Inflammatory macrophage treated with lipopolysaccharide for 4 hours (primary cell): Measurements from ENCODE around the gene PKP1.

Source experiments
- DNase-seq: peaks from one replicate; pipeline ENCODE4 v3.0.0-alpha.2; 2020

The PKP1 gene

DNA sequence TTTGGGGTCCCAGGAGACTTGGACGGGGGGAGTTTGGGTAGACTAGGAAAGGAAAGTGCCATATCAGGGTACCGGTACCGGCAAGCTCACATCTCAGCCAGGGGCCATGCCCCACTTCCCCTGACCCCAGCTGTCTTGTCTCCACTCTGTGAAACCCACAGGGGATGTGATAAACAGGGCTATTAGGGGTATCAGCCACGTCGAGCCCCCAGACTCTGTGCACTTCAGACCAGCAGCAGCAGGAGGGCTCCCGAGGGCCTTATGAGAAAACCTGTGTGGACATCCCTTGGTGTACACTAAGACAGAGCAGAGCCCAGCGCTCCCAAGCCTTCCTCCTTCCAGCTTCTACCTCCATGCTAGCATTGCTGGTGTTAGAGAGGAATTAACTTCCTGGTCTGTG lies 47.9 kb downstream of the PKP1 start:
- no peak for DNase-seq

DNA sequence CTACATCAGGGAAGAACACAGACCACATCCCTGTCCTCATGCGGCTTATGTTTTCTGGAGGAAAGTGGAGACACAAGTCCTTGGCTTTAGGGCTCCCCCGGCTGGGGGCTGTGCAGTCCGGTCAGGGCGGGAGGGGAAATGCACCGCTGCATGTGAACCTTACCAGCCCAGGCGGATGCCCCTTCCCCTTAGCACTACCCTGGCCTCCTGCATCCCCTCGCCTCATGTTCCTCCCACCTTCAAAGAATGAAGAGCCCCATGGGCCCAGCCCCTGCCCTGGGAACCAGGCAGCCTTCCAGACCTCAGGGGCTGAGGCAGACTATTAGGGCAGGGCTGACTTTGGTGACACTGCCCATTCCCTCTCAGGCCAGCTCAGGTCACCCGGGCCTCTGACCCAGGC lies 48.7 kb downstream of the PKP1 start:
- no peak for DNase-seq

DNA sequence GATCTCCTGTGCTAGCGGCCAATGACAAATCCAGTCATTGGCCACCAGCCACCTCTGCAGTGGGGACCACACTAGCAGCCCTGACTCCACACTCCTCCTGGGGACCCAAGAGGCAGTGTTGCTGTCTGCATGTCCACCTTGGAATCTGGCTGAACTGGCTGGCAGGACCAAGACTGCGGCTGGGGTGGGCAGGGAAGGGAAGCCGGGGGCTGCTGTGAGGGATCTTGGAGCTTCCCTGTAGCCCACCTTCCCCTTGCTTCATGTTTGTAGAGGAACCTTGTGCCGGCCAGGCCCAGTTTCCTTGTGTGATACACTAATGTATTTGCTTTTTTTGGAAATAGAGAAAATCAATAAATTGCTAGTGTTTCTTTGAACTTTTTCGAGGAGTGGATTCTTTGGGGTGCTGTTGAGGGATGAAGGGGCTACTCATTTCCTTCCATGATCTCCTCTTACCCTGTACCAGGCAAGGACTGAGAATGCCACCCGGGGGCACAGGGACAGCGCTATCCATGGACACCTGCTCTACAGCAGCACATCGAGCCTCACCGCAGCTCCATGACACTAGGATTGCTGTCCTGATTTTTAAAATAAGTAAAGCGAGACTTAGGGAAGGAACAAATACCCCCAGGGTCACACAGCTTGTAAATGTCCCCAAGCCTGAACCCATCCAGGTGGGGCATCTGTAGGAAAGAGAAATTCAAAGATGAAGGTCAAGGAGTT lies 49.5 kb downstream of the PKP1 start:
- DNase-seq: no peak

DNA sequence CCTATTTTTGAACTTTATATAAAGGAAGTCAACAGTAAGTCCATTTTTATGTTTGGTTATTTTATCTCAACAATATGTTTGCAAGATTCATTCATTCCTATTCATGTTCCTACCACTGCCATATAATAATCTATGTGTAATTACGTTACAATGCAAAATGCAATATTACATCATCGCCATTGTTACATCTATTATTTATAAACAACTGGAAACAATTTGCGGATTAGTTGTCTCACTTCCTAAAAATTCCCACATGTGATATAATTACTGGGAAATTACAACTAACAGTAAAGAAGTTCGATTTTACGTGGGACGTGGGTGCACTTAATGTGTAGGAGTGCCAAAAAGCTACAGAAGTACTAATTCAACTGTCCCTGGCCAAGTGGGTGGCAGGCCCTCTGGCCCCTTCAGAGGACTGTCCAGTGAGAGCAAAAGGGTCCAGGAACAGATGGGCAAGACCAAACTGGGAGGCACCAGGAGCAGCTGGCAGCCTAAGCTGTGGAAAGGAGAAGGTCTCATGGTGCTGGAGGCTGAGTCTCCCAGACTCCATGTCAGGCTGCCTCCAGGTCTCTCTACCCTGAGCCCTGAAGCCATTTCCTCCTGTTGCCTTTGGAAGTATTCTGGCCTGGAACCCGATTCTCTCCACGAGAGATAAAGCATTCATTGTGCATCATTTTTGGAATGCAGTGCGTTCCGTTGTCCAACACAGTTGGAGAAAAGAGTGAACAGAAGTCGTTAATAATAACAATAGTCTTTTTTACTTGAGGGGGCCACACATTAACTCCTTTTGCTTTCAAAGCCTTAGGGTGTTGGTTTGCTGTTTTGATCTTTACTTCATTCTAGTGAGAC lies 51.2 kb downstream of the PKP1 start:
- DNase-seq: no peak

DNA sequence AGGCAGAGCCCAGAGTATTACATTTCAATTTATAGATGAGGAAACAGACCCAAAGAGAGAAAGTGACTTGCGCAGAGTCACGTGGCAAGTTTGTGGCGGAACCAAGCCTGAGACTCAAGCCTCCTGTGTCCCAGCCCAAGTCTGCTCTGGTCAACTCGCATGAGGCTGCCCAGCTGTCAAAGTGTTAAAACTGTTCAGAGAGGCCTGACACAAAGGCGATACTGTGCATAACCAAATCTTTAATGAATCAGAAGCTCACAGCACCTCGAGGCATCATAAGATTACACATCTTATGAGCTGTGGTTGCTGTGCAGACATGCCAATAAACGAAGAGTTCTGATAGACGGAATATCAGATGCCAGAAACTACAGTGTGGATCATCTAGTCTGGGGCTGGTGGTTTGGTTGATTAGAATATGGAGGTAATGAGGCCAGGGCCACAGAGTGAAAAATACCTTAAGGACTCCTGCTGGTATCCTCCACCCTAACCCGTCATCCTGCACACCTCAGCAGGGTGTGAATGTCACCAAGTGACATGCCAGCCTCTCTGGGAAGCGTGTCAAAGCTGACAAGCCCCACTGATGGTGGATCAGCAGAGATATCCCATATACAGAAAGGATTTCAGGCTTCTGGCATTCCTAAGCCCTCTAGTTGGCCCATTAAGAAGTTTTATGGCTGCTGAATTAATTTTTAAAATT lies 52.0 kb downstream of the PKP1 start:
- DNase-seq: no peak

DNA sequence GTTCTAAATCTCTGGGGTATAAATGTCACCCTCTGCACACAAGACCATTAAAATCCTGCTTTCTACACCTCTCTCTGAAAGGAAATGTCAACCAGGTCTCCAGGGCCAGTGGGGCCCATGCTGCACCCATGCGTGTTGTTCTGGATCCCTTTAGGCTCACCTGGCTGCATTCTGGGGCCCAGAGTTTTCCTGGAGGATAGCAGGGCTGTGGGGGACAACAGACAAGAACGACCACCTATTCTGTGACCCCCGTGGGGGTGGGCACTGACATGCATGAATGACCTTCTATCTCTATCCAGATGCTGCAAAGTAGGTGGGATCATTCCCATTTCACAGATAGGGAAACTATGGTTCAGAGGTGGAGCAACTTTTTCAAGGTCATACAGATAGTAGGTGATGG lies 52.6 kb downstream of the PKP1 start:
- no peak for DNase-seq

DNA sequence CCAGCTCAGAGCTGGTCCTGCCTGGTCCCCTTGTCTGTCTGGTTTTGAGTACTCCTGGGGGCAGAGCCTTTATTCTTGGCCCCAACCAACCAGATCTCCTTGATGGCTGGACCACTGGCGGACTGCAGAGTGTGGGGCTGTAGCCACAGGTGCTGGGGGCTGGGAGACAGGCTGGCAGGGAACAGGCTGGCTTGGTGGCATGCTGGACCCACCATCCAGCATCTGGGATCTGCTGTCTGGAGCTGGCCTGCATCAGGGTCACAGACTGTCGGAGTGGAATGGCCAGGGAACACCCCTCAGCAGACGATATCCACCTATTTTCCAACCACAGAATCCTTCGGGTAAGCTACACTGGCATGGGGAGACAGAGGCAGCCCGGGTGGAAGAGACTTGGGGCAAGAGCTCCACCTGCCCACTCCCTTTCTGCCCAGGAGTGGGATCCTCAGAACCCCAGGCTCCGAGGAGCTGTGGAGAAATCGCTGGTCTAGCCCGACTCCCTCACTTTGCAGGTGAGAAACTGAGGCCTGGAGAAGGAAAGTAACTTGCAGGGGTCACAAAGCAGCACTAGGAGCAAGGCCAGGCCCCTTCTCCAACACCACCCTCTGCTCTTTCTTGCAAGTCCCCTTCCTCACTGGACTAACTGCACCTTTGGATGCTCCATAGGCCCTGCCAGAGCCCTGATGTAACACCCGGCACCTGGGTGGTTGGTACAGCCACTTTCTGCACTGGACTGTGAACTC lies 53.6 kb downstream of the PKP1 start:
- no peak for DNase-seq

DNA sequence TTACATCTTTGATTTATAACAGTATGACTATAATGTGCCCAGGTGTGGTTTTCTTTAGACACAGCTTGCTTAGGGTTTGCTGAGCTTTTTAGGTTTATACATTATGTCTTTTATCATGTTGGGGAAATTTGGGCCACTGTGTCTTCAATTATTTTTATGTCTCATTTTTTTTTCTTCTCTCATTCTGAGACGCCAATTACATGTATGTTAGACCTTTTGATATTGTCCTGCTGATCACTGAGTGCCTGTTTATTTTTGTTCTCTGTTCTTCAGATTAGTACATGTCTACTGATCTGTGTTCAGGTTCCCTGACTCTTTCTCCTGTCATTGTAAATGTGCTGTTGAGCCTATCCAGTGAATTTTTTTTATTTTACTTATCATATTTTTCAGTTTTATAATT lies 58.1 kb downstream of the PKP1 start:
- no peak for DNase-seq

DNA sequence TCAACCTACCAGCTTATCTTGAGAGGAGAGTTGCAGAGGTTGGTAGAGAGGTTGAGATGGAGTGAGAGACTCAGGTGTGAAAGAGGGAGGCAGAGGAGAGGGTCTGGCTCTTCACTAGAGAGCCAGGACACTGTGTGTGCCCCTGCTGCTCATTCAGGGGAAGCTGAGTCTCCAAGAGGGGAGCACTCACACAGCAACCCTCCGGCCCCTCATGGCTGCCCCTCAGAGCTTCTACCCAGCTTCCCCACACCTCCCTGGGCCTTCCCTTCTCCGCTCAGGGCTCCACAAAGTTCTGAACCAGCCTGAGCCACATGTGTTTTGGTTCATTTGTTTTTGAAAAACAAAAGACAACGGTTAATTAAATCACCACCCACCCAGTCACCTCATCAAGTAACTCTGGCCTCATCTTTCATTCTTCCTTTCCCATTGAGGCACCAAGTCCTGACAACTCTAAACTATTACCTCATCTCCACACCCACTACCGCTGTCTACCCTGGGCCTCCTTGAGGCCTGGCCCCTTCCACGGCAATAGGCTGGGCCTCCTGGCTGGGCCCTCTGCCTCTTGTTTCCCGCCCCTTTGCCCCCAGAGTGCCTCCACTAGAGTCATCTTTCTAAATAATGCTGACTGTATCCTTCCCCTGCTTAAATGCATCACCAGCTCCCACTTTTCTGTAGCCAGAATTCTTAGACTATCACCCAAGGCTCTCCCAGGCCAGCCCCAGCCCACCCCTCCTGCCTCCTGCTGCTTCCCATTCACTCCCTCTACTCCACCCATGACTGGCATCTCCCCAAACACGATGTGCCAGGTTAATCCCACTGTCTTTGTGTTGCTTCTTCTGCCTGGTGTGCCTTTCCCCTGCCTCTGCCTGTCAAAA lies 61.1 kb downstream of the PKP1 start:
- no peak for DNase-seq

DNA sequence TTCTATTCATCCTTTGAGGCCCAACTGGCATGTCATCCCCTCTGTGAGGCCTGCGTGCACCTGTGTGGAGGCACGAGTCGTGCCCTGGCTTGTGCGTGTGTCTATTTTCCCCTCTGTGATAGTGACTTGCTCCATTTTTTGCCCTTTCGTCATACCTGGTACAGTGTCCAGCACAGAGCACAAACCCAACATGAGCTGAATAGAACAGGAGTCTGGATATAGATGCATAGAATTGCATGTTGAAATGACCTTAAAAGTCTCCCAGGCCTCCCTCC lies 61.7 kb downstream of the PKP1 start:
- DNase-seq: no peak

DNA sequence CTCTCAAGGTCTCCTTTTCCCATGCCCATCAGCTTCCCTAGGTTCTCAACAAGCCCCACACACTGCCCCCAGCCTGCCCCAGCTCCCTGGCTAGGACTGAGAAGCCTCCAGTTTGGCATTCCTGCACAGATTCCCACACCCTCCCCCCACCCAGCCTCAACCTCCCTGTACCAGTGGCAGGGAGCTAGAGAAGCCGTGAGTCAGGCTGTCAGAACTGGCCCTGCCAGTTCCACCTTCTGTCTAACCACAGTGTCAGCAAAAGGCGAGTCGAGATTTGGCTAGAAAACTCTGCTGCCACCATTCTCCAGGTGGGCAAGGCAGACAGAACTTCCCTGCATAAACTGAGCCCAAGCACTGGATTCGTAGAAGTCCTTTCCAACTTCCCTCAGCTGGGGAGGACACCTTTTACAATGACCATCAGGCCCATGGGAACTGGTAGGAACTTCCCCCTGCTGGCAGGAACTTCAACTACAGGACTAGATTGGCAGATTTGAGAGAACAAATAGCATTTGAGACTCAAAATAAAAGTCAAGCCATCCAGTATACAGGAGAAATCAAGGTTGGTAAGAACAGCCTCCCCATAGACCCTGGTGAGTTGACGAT lies 63.1 kb downstream of the PKP1 start:
- DNase-seq: peak; percentile 42

DNA sequence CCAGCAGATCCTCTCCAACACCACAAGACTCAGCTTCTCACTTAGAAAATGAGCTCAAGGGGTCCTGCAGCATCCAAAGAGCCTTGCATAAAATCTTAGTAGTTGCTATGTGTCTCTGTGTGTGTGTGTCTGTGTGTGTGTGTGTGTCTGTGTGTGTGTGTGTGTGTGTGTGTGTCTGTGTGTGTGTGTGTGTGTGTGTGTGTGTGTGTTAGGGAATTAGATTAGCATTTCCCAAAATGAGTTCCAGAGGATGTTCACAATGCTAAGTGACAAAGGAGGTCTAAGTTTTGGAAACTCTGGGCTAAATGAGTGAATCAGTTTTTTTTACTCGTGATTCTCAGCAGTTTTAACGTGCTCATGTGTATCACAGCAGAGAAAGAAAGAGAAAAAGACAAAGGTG lies 63.7 kb downstream of the PKP1 start:
- no peak for DNase-seq

DNA sequence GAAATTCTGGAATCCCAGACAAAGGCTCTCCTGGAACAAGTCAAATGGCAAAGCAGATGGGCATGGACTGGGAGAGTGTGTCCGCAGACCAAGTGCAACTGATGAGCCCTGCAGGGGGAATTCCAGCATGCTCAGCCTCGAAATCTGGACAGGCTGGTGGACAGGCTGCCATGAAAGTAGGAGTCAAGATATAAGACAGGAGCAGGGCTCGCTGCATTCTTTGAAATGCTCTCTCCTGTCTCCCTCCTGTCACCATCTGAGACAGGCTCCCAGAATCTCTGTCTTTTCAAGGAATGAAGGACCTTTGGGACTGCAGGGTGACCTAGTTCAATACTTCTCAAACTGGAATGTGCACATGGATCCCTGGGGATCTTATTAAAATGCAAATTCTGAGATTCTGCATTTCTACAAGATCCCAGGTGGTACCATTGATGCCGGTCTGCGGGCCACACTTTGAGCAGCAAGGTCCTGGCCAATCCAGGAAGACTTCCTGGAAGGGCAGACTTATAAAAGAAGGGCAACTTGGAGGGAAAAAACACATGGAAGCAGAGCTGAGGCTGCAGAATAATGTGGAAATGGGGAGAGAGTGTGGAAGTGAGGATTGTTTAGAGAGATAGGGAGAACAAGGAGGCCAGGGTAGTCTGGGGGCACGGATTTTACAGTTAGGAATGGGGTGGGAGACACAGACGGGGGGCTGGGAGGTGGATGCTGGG lies 64.3 kb downstream of the PKP1 start:
- DNase-seq: no peak

DNA sequence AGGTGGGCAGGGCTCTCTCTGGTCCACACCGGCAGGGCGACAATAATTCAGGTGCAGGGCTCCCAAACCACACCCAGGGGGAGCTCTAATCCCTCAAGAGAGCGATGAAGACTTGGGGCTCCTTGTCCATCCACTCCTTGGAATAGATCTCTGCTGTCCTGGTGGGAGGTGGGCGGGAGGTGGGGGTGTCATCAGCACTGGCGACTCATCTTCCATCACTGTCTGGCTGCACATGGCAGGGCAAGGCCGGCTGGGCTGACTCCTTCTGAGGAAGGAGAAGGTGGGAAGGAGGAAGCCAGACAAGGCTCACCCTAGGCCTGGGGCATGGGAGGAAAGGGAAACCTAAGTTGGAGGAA lies 64.9 kb downstream of the PKP1 start:
- DNase-seq: peak; percentile 53

DNA sequence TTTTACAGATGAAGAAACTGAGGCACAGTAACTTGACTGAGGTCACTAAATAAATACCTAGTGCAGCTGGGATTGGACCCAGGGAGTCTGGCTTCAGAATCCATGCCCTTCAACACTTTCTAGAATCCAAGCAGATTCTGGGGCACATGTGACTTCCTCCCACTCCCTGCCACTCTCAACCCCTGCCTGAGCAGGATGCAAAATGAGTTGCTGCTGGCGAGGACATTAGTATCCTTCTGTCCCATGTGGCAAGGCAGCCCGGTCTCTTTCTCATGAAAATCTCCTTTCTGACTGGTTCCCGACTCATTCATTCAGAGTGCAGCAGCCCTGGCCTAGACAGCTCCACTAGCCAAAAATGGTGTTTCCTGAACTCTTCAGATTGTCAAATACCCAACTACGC lies 65.8 kb downstream of the PKP1 start:
- DNase-seq: no peak

DNA sequence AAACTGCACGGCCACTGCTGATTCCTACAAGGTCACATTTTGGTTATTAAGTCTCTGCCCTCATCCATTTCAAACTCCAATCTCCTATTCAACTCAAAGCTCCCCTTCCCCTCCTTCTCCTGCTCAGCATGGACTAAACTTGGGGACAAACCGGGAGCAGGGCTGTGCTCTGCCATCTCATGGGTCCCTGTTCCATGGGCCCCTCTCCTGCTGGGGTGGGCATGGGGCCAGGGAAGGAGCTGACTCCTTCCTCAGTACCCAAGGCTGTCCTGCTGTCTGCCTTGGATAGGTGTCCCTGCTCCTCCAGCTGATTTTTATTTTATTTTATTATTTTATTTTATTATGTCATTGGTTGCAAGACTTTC lies 67.0 kb downstream of the PKP1 start:
- no peak for DNase-seq

DNA sequence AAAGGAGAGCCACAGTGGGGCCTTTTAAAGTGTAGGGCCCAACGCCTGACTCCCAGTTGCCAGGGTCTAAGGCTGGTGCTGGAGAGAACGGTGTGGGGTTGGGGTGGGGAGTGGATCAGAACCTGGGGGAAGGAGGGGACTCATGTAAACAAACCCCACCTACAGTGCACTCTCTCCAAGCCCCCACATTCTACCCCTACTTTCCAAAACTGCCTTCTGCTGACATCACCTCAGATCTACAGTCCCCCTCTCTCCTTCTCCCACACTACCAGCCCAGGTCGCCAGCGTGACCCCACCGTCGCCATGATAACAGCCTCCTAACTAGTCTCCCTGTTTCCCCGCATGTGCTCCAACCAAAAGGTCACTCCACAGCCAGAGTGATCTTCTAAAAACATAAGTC lies 67.6 kb downstream of the PKP1 start:
- no peak for DNase-seq

DNA sequence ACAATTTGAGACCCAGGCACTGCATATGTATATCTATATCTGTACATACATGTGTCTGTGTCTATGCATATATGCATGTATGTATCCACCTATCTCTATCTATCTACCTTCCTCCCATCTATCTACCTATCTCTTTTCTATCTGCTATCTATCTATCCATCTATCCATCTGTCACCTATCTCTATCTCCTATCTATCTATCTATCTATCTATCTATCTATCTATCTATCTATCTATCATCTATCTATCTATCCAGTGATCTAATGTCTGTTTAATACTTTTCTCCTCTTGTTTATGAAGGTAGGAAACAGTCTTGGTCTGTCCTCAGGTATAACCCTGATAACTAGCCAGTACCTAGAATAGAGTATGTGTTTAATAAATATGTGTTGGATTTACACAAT lies 68.3 kb downstream of the PKP1 start:
- DNase-seq: no peak

DNA sequence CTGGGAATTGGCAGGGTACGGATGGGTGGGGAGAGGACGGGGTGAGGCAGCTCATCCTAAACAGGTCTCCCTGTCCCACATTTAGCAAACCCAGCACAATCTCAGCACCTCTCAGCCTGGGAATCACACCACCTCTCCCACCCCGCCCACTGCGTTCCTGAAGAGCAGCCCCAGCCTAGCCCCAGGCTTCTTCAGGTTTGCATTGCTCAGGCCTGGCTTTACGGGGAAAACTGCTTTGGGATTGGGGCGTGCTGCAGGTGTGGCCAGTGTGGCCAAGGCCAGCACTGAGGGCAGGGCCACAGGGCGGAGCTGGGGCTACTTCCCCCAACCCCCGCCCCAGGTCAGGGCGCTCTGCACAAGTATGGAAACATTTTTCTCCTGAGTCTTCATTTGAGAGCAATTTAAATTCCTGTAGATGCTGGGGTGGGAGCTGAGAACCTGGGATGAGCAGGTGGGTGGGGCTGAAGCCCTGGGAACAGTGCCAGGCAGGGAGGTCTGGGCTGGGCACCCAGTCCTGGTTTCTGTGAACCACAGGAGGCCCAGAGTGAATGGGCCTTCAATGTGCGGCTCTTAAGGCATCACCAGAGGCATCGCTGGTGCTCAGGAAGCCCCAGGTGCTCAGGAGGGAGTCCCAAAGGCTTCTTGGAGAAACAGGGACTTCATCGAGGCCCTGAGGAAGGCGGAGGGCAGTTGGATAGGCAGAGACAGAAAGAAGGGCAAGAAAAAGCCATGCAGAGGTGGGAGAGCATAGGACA lies 70.1 kb downstream of the PKP1 start:
- DNase-seq: no peak

DNA sequence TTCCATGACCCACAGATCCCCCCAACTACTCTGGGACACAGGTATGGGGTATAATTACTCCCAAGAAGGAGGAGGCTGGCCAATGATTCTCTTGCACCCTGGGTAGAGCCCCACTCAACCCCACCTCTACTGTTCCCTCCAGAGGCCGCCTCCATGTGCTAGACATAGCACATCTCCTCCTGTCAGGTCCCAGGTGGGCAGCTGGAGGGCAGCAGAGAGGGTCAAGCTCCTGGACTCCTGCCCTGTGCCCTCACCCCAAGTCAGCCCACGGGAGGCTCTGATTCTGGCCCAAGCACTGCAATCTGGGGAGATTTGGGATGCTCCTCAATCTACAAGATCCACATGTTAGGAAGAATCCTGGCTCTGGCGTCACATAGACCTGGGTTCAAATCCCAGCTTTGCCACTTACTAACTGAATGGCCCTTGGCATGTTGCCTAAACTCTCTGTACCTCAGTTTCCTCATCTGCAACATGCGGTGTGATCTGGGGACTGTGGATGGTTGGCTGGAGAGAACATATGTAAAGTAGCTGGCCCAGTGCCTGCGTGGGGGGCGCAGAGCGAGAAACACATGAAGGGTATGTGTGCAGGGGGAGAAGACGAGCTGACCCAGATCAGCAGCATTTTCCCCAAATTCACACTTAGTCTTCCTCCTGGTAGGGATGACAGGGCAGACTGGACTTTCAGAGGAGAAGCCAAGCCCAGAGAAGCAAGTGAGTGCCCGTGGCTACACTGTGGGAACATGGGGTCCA lies 71.0 kb downstream of the PKP1 start:
- no peak for DNase-seq
